IPS-20b (cell line): ENCODE results near the gene USP49.

Experiments
- H3K27ac ChIP-seq: one replicate; pipeline ENCODE4 v1.5.1; 2013; ENCODE audit warnings: low read length
- H3K27me3 ChIP-seq: 2 replicates; pipeline ENCODE4 v1.6.1; 2013; ENCODE audit warnings: mild to moderate bottlenecking, low read length, inconsistent platforms; ENCODE audit not compliant: insufficient read depth
- H3K36me3 ChIP-seq: 2 replicates; pipeline ENCODE4 v1.6.1; 2013; ENCODE audit warnings: low read depth, mild to moderate bottlenecking, inconsistent platforms, low read length, moderate library complexity; ENCODE audit not compliant: insufficient read depth
- H3K4me1 ChIP-seq: 2 replicates; pipeline ENCODE4 v1.6.1; 2013; ENCODE audit warnings: mild to moderate bottlenecking, control low read depth, inconsistent platforms, low read length, moderate library complexity; ENCODE audit not compliant: insufficient read depth
- H3K4me3 ChIP-seq: 2 replicates; pipeline ENCODE4 v1.5.1; 2013; ENCODE audit warnings: mild to moderate bottlenecking, low read length, inconsistent platforms
- H3K9ac ChIP-seq: 2 replicates; pipeline ENCODE4 v1.6.1; 2013; ENCODE audit warnings: low read depth, mild to moderate bottlenecking, inconsistent platforms, low read length, moderate library complexity
- H3K9me3 ChIP-seq: 2 replicates; pipeline ENCODE4 v1.6.1; 2013; ENCODE audit warnings: mild to moderate bottlenecking, low read depth, low read length, inconsistent platforms; ENCODE audit not compliant: insufficient read depth

Gene USP49

GRCh38 chr6:41741625-41742490 lies 153.3 kb downstream of the USP49 start:
- H3K27ac ChIP-seq = no peak overlapping the region
- H3K27me3 ChIP-seq = no peaks in the 10 kb centered on the region

GRCh38 chr6:41740366-41741162 lies 154.6 kb downstream of the USP49 start:
- H3K9ac ChIP-seq = no peak overlapping the region
- H3K4me1 ChIP-seq = peaks cover 4% of the 10 kb centered on the region; the same call in 1 of the 2 replicates
- H3K27ac ChIP-seq = no peak overlapping the region
- H3K4me3 ChIP-seq = no peak overlapping the region
- H3K9me3 ChIP-seq = no peaks in the 10 kb centered on the region
- no peaks in the 10 kb centered on the region for H3K36me3 ChIP-seq
- H3K27me3 ChIP-seq = no peaks in the 10 kb centered on the region

More at GRCh38 chr6:41741625-41742490, 153.3 kb downstream of the USP49 start:
- H3K9me3 ChIP-seq = no peaks in the 10 kb centered on the region
- H3K4me1 ChIP-seq = no peaks in the 10 kb centered on the region
- H3K36me3 ChIP-seq = no peaks in the 10 kb centered on the region
- no peak overlapping the region for H3K9ac ChIP-seq
- H3K4me3 ChIP-seq = no peak overlapping the region
